ENCODE results near the gene ANKH.
A peak's percentile ranks its signal among the peaks of the same experiment; 100 is the strongest.

Gene ANKH

DNA sequence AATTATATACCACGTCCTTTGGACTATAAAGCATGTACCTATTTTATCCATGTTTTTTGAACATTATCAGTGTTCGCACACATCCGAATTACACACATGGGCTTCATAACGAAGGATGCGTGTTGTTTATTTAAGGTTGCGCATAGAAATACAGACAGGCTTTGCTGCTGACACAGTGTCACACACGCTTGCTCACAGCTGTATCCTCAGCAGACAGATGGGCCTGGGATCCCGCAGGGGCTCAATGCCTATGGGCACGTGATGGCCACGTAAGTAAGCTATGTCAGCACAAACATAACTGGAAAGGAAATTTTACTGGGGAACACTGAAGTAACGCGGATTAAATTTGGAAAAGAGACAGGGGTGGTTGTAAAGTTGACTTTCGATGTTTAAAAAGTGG lies 130.4 kb downstream of the ANKH start:
- TF ChIP-seq, protein P1, sequence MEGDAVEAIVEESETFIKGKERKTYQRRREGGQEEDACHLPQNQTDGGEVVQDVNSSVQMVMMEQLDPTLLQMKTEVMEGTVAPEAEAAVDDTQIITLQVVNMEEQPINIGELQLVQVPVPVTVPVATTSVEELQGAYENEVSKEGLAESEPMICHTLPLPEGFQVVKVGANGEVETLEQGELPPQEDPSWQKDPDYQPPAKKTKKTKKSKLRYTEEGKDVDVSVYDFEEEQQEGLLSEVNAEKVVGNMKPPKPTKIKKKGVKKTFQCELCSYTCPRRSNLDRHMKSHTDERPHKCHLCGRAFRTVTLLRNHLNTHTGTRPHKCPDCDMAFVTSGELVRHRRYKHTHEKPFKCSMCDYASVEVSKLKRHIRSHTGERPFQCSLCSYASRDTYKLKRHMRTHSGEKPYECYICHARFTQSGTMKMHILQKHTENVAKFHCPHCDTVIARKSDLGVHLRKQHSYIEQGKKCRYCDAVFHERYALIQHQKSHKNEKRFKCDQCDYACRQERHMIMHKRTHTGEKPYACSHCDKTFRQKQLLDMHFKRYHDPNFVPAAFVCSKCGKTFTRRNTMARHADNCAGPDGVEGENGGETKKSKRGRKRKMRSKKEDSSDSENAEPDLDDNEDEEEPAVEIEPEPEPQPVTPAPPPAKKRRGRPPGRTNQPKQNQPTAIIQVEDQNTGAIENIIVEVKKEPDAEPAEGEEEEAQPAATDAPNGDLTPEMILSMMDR (IDR thresholded peaks at IDR 0.05; ENCODE audit: low read length, missing control alignments), result no peak
- DNase-seq (ENCODE audit: low read depth), result no peak

DNA sequence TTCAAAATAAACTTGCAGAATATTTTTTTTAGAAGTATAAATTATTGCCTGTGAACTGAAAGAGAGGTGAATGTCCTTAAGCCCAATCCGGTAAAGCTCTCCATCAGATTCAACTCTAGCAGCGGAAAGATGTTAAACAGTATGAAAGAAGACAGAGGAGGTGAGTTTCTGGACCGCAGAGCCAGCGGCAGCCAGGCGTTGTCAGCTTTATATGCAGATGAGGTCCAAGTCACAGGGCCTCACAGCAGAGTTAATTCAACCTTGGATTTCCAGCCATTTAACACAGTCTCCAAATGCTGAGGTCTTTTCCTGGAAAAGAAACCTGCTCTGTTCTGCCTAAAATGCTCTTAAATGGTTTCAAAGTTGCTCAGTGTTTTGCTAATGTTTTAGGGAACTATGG lies 131.6 kb downstream of the ANKH start:
- no peak overlapping the region for H3K4me3 ChIP-seq (replicated peaks; ENCODE audit: low read depth, low read length)
- no peak for DNase-seq (ENCODE audit: low read depth)
- TF ChIP-seq, protein P1 (IDR thresholded peaks at IDR 0.05; ENCODE audit: low read length, missing control alignments), result no peak

More for the DNA sequence above, 130.4 kb downstream of the ANKH start:
- no peak overlapping the region for H3K4me3 ChIP-seq (replicated peaks; ENCODE audit: low read depth, low read length)

DNA sequence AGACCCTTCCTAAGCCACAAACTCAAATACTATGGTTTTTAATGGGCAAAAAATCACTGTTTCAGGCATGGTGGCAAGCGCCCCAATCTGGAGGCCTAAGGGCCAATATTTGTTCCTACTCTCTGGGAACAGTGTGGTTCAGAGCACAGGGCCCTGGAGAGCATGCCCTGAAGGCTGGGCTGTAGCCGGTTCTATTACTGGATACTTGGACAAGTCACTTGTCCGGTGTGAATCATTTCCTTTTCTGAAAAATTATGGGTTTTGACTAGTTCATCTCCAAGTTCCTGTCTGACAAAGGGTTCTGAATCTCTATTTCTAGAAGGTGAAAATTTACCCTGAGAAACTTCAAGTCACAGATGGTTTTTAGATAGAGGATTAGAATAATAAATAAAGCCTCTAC lies 132.0 kb downstream of the ANKH start:
- peak; percentile 60 for DNase-seq (ENCODE audit: low read depth)
- TF ChIP-seq, protein P1 (IDR thresholded peaks at IDR 0.05; ENCODE audit: low read length, missing control alignments), result no peak
- H3K4me3 ChIP-seq (replicated peaks; ENCODE audit: low read depth, low read length), result no peak overlapping the region

DNA sequence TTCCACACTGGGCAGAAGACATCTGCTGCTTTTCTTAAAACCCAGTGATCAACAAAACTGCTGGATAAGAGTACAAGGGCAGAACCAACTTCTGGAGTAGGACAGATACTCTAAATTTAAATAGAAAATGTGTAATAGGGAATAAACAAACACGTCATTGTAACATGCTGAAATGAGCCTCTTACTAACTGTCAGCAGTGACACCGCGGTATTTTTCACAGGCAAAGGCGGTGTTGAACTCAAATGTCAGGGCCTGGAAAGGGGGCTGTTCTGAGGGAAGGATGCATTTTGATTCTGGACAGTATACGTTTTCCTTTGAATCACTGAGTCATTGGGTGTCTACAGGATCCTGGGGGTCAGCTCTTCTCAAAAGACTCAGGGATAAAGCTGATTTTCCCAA lies 133.5 kb downstream of the ANKH start:
- TF ChIP-seq, protein P1 (IDR thresholded peaks at IDR 0.05; ENCODE audit: low read length, missing control alignments), result no peak
- no peak for DNase-seq (ENCODE audit: low read depth)
- no peak overlapping the region for H3K4me3 ChIP-seq (replicated peaks; ENCODE audit: low read depth, low read length)

DNA sequence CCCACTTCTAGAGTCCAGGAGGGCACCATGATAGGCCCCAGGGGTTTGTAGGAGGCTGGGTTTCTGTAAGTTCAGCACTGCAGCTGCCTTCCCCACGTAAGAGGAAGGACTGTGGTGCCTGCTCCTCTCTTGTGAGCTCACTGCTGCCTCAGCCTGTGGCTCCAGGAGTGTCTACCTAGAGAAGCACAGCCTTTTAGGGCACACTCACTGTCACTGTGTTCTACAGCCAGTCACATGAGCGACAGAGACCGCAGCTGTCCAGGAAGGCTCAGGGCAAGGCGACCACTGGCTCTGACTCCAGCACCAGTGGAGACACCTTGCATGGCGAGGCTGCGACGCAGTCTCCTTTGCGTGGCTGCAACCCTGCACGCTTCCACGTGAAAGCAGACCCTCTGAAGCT lies 134.3 kb downstream of the ANKH start:
- DNase-seq (ENCODE audit: low read depth), result no peak
- H3K4me3 ChIP-seq (replicated peaks; ENCODE audit: low read depth, low read length), result no peak overlapping the region
- TF ChIP-seq, protein P1 (IDR thresholded peaks at IDR 0.05; ENCODE audit: low read length, missing control alignments), result no peak

DNA sequence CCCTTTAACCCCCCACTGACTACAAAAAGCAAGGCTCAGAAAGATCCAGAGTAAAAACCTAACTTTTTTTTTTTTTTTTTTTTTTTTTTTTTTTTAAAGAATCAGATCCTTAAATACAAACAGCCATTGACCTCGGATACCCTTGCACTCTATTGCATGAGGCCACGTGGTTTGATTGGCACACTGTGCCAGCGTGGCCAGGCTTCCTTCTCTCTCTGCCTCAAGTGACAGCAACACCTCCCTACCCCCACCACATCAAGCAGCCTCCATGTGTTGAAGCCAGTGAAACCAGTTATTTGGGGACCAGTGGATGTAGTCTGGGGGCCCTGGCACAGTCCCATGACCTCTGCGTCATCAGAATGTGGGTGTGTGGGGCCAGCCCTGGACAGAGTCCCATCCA lies 135.6 kb downstream of the ANKH start:
- TF ChIP-seq, protein P1 (IDR thresholded peaks at IDR 0.05; ENCODE audit: low read length, missing control alignments), result no peak
- H3K4me3 ChIP-seq (replicated peaks; ENCODE audit: low read depth, low read length), result no peak overlapping the region
- no peak for DNase-seq (ENCODE audit: low read depth)

DNA sequence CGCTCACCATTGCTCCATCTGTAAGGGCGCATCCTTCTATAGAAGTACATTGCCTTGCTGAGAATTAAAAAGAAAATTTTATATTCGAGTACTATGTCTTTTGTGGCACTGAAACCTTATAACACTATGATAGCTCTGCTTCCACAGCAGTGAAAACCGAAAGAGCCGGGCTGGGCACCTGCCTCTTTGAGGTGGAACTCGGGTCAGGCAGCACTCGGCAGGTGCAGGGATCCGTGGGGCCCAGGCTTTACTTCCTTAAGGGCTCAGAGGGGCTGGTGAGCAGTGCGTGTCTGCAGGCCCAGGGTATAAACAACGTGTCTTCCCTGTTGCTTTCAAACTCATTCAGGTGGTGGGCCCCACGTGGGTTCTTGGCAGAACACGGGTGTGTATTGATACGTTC lies 137.2 kb downstream of the ANKH start:
- TF ChIP-seq, protein P1 (IDR thresholded peaks at IDR 0.05; ENCODE audit: low read length, missing control alignments), result no peak
- H3K4me3 ChIP-seq (replicated peaks; ENCODE audit: low read depth, low read length), result no peak overlapping the region
- no peak for DNase-seq (ENCODE audit: low read depth)
